Esophagus muscularis mucosa (tissue), 3 donors: ENCODE results near the gene SNED1.

Source experiments
- POLR2AphosphoS5 ChIP-seq, 2 donors: sonication (generic); formaldehyde crosslinking; IDR thresholded peaks; one replicate each; pipeline ENCODE4 v1.6.1; 2017; ENCODE audit warnings: antibody characterized with exemption in 2 of 2
- TF ChIP-seq, protein P1 (sequence below), 3 experiments: fragments of 200-600 bp in 2 of 3; fragments of 450-650 bp in 1 of 3; sonication (generic) in 2 of 3; IDR thresholded peaks; one replicate each; pipeline ENCODE4 v1.5.1; 2017 to 2019; ENCODE audit warnings: antibody characterized with exemption in 3 of 3, mild to moderate bottlenecking in 2 of 3, moderate library complexity in 1 of 3

DNA sequence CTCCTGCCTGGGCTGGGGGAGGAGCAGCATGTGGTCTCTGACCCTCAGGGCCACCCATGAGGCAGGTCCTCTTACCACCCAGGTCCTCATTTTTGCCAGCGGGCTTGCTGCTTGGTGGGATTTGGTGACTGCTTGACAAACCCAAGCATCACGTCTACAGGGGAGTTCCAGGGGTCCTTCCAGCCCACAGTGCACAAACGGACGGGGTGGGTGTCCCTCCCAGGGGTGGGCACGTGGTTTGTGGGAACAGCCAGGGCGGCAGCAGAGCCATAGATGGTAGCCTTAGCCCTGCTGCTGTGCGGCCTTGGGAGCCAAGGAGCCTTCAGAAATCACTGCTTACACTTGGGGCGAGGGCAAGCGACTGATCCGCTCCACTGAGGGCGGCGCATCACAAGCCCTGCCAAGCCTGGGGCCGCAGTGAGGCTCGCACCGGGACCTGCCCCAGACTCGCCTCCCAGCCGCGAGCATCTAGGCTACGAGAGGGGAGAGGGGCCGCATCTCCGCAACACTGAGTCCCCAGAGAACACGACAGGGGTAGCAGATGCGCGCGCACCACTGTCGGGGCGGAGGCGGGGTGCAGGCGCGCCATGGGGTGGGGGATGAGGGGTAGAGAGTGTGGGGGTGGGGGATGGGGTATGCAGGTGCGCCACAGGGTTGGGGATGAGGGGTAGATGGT, 36.9 kb downstream of the SNED1 start:
- TF ChIP-seq, protein P1, sequence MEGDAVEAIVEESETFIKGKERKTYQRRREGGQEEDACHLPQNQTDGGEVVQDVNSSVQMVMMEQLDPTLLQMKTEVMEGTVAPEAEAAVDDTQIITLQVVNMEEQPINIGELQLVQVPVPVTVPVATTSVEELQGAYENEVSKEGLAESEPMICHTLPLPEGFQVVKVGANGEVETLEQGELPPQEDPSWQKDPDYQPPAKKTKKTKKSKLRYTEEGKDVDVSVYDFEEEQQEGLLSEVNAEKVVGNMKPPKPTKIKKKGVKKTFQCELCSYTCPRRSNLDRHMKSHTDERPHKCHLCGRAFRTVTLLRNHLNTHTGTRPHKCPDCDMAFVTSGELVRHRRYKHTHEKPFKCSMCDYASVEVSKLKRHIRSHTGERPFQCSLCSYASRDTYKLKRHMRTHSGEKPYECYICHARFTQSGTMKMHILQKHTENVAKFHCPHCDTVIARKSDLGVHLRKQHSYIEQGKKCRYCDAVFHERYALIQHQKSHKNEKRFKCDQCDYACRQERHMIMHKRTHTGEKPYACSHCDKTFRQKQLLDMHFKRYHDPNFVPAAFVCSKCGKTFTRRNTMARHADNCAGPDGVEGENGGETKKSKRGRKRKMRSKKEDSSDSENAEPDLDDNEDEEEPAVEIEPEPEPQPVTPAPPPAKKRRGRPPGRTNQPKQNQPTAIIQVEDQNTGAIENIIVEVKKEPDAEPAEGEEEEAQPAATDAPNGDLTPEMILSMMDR (IDR thresholded peaks at IDR 0.05): no peak
- no peak for TF ChIP-seq POLR2AphosphoS5 (IDR thresholded peaks at IDR 0.05)
